Endothelial cell (in vitro differentiated cells): ENCODE results near the gene PLPP6. TPM values are rescaled to one million over a fixed set of nuclear protein-coding genes. Genes with fewer than 3 reads are reported as not detected.

Source experiments
- DNase-seq: peaks from one replicate; pipeline ENCODE4 v3.0.0; 2021; ENCODE audit warnings: low spot score
- H3K27ac Mint-ChIP-seq: one replicate; pipeline ENCODE4 v1.8.0; 2021; ENCODE audit warnings: mixed read lengths, inconsistent platforms; ENCODE audit not compliant: unreplicated experiment
- H3K27me3 Mint-ChIP-seq: one replicate; pipeline ENCODE4 v1.8.0; 2021; ENCODE audit warnings: mild to moderate bottlenecking, moderate library complexity, mixed read lengths, inconsistent platforms; ENCODE audit not compliant: unreplicated experiment
- H3K36me3 Mint-ChIP-seq: one replicate; pipeline ENCODE4 v1.8.0; 2021; ENCODE audit warnings: mild to moderate bottlenecking, low read depth, mixed read lengths, inconsistent platforms; ENCODE audit not compliant: unreplicated experiment
- H3K4me1 Mint-ChIP-seq: one replicate; pipeline ENCODE4 v1.8.0; 2021; ENCODE audit warnings: mild to moderate bottlenecking, mixed read lengths, inconsistent platforms; ENCODE audit not compliant: unreplicated experiment
- H3K4me3 Mint-ChIP-seq: one replicate; pipeline ENCODE4 v1.8.0; 2021; ENCODE audit warnings: mild to moderate bottlenecking, mixed read lengths, inconsistent platforms; ENCODE audit not compliant: unreplicated experiment
- H3K9me3 Mint-ChIP-seq: one replicate; pipeline ENCODE4 v1.8.0; 2021; ENCODE audit warnings: mixed read lengths, inconsistent platforms; ENCODE audit not compliant: unreplicated experiment
- CTCF ChIP-seq: fragments of 200-600 bp; sonication (generic); IDR thresholded peaks from one replicate; pipeline ENCODE4 v1.5.0; 2021; ENCODE audit warnings: antibody characterized with exemption; ENCODE audit not compliant: unreplicated experiment
- total RNA-seq: library from RNA; stranded (reverse); fragmentation: NEBNext Ultra II Directional; extraction: Animal tissue kit (Norgen Biotek cat#: 25700); gene quantifications from one replicate; pipeline ENCODE4 v1.2.1, GENCODE V29; 2021; ENCODE audit not compliant: unreplicated experiment

The PLPP6 gene
- total RNA-seq, 1 donor from 2014 or later: 7.7 TPM

GRCh38 chr9:4689021-4689420 is 26.9 kb downstream of the PLPP6 start:
- no peak for TF ChIP-seq CTCF
- Mint-ChIP-seq H3K9me3 (no peaks in the 10 kb centered on the region), H3K27ac (no peak overlapping the region), H3K27me3 (peaks cover 1% of the 10 kb centered on the region), H3K36me3 (peaks cover 3% of the 10 kb centered on the region), H3K4me1 (no peaks in the 10 kb centered on the region), H3K4me3 (no peak overlapping the region)
- no peak for DNase-seq

GRCh38 chr9:4689687-4690104 is 27.6 kb downstream of the PLPP6 start:
- no peak for TF ChIP-seq CTCF
- Mint-ChIP-seq H3K9me3 (no peaks in the 10 kb centered on the region), H3K27me3 (peaks cover 1% of the 10 kb centered on the region), H3K4me3 (no peak overlapping the region), H3K4me1 (no peaks in the 10 kb centered on the region), H3K36me3 (peaks cover 3% of the 10 kb centered on the region), H3K27ac (no peak overlapping the region)
- DNase-seq: no peak

GRCh38 chr9:4690144-4690543 is 28.1 kb downstream of the PLPP6 start:
- peaks cover 3% of the 10 kb centered on the region for H3K36me3 Mint-ChIP-seq
- H3K4me1 Mint-ChIP-seq: no peaks in the 10 kb centered on the region
- H3K27ac Mint-ChIP-seq: no peak overlapping the region
- H3K9me3 Mint-ChIP-seq: no peaks in the 10 kb centered on the region
- no peak for DNase-seq
- no peak for TF ChIP-seq CTCF
- H3K4me3 Mint-ChIP-seq: no peak overlapping the region
- H3K27me3 Mint-ChIP-seq: peaks cover 1% of the 10 kb centered on the region

GRCh38 chr9:4691795-4692194 is 29.7 kb downstream of the PLPP6 start:
- H3K27ac Mint-ChIP-seq: no peak overlapping the region
- no peak for TF ChIP-seq CTCF
- DNase-seq: no peak
- H3K27me3 Mint-ChIP-seq: no peaks in the 10 kb centered on the region
- H3K4me1 Mint-ChIP-seq: no peaks in the 10 kb centered on the region
- H3K4me3 Mint-ChIP-seq: no peak overlapping the region
- H3K36me3 Mint-ChIP-seq: no peaks in the 10 kb centered on the region
- H3K9me3 Mint-ChIP-seq: no peaks in the 10 kb centered on the region

GRCh38 chr9:4700091-4700490 is 38.0 kb downstream of the PLPP6 start:
- no peak for DNase-seq
- H3K27me3 Mint-ChIP-seq: no peaks in the 10 kb centered on the region
- TF ChIP-seq CTCF: no peak
- no peak overlapping the region for H3K27ac Mint-ChIP-seq
- H3K4me1 Mint-ChIP-seq: no peaks in the 10 kb centered on the region
- H3K9me3 Mint-ChIP-seq: no peaks in the 10 kb centered on the region
- no peaks in the 10 kb centered on the region for H3K36me3 Mint-ChIP-seq
- no peak overlapping the region for H3K4me3 Mint-ChIP-seq
